ENCODE results near the gene AURKAIP1. TPM values are rescaled to one million over a fixed set of nuclear protein-coding genes. Genes with fewer than 3 reads are reported as not detected.

Gene AURKAIP1
- total RNA-seq, 3 donors from 2014 or later: 150 to 180 (median 177) TPM

DNA sequence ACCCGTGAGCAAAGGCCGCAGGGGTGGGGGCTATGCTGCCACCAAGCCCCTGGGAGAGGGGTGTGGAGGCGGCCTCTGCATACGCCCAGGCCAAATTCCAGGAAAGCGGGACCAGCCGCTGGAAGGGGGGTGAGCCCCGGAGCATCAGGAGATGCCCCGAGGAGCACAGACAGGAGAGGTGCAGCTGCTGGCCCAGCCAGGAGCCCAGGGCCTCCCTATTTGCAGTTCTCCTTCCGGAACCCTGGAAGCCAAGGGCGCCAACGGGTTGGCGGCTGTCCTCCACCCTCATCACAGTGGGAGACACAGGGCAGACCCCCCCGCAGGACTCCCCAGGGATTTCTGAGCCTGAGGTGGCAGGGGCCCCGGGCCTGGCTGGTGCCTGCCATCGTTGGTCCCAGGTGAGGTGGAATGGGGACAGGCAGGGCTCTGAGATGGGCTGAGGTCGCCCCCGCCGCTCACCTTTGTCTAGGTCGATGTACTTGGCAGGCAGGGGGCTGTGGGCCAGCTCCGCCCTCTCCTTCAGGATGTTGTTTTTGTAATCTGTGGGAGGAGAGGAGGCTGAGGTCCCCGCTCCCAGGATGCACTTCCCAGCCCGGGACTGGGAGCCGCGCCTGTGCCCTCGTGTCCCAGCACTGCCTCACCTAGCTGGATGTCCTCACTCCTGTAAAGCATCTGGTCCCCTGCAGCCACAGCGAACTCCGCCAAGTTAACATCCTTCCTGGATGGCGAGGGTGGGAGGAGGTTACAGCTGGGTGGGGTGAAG is 21.4 kb downstream of the AURKAIP1 start:
- H3K9me3 ChIP-seq: no peaks in the 10 kb centered on the region
- no peaks in the 10 kb centered on the region for H3K36me3 ChIP-seq (ENCODE audit: low read depth)
- H3K4me1 ChIP-seq (ENCODE audit: low read depth): peaks cover 12% of the 10 kb centered on the region
- no peak for ATAC-seq
- no peak overlapping the region for H3K4me3 ChIP-seq
- TF ChIP-seq, protein P1, sequence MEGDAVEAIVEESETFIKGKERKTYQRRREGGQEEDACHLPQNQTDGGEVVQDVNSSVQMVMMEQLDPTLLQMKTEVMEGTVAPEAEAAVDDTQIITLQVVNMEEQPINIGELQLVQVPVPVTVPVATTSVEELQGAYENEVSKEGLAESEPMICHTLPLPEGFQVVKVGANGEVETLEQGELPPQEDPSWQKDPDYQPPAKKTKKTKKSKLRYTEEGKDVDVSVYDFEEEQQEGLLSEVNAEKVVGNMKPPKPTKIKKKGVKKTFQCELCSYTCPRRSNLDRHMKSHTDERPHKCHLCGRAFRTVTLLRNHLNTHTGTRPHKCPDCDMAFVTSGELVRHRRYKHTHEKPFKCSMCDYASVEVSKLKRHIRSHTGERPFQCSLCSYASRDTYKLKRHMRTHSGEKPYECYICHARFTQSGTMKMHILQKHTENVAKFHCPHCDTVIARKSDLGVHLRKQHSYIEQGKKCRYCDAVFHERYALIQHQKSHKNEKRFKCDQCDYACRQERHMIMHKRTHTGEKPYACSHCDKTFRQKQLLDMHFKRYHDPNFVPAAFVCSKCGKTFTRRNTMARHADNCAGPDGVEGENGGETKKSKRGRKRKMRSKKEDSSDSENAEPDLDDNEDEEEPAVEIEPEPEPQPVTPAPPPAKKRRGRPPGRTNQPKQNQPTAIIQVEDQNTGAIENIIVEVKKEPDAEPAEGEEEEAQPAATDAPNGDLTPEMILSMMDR (IDR thresholded peaks at IDR 0.05): no peak
- intact Hi-C loops (cut with DNase I, micrococcal nuclease): loop anchor here in 1 of 2 donors (2.0 kb wide), 1 partner anchor 21 kb away; the partner anchor contains the start of gene AURKAIP1
- DNase-seq: no peak

DNA sequence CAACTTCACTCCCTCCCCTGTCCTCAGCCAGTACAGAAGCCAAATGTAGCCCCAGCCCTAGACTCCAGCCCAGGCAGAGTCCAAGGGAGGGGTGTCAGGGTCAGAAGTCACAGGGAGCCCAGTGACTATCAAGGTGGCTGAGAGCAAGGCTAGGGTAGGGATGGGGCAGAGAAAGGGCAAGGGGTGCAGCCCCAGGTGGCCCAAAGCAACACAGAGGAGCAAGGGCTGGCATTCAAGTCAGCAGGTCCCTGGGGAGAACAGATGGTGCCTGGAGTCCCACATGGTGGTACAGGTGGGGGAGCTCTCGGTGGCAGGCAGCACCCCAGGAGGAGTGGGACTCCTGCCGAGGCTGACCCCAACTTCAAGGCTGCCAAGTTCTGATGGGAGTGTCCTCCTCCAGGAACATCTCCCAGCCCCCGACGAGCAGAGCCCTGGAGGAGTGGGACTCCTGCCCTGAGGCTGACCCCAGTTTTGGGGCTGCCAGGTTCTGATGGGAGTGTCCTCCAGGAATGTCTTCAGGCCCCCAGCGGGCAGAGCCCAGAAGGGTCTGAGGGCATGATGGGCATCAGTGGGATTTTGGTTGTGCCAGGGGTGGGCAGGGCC is 22.1 kb downstream of the AURKAIP1 start:
- Histone ChIP-seq H3K4me3 (no peak overlapping the region), H3K9me3 (no peaks in the 10 kb centered on the region), H3K4me1 (ENCODE audit: low read depth) (peaks cover 16% of the 10 kb centered on the region), H3K36me3 (ENCODE audit: low read depth) (no peaks in the 10 kb centered on the region)
- intact Hi-C loops (cut with DNase I, micrococcal nuclease): loop anchor here in 1 of 2 donors (2.0 kb wide), 1 partner anchor 22 kb away; the partner anchor contains the start of gene AURKAIP1
- TF ChIP-seq, protein P1 (IDR thresholded peaks at IDR 0.05): no peak
- no peak for ATAC-seq
- no peak for DNase-seq

GRCh38 chr1:1351511-1352427 is 23.2 kb downstream of the AURKAIP1 start:
- intact Hi-C loops (cut with DNase I, micrococcal nuclease): loop anchor here in 1 of 2 donors (2.0 kb wide), 1 partner anchor 23 kb away; the partner anchor contains the start of gene AURKAIP1
- DNase-seq: no peak
- H3K9me3 ChIP-seq: no peaks in the 10 kb centered on the region
- no peak for ATAC-seq
- H3K36me3 ChIP-seq (ENCODE audit: low read depth): no peaks in the 10 kb centered on the region
- TF ChIP-seq, protein P1 (IDR thresholded peaks at IDR 0.05): no peak
- H3K4me3 ChIP-seq: no peak overlapping the region
- H3K4me1 ChIP-seq (ENCODE audit: low read depth): peaks cover 27% of the 10 kb centered on the region

DNA sequence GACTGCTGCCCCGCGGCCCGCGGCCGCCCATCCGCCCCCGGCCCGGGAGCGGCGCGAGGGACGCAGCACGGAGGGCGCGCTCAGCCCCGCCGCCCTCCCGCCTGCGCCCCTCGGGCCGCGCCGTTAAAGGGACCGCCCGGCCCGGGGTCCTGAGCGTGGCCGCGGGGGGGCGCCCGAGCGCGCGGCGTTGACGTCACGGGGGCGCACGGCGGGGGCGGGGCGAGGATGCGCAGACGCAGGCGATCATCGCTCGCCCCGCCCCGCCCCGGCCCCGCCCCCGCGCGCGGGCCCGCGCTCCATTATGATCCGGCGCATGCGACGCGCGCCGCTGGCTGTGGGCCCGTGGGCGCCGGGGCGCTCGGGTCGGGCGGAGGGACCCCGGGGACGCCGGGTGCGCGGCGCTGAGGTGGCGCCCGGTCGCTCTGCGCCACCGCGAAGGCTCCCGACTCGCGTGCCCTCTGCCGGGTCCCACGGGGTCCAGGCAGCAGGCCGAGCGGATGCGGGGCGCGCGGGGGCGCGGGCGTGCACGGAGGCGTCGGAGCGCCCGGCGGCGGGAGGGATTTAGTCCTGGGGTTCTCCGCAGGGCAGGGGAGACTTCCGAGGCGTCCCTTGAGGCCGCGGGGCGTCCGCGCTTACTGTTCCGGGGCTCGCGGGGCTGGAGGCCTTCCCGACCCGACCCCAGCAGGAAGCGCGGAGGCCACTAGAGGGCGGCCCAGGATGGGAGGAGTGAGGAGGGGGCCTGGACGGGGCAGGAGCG is 25.6 kb downstream of the AURKAIP1 start, which contains the start of gene DVL1:
TSS of gene DVL1 (minus strand) at position 163 of the 757 bp plus-strand sequence. CDS start 353 bp downstream, outside the sequence.
- intact Hi-C loops (cut with DNase I, micrococcal nuclease): no loop called here
- H3K4me3 ChIP-seq: peak within 1 kb of the TSS; percentile 65
- H3K4me1 ChIP-seq (ENCODE audit: low read depth): peaks cover 34% of the 10 kb centered on the region
- TF ChIP-seq, protein P1 (IDR thresholded peaks at IDR 0.05): no peak
- no peaks in the 10 kb centered on the region for H3K9me3 ChIP-seq
- ATAC-seq (peak; percentile 63), DNase-seq (peak; percentile 72 to 84 (median 82))
- H3K36me3 ChIP-seq (ENCODE audit: low read depth): no peaks in the 10 kb centered on the region
